GM19035 (cell line): ENCODE measurements around the gene GMEB2.
"Not testable (repeated sequence)": the region's sequence is repeated elsewhere in the genome, so short reads cannot be mapped to it uniquely, and the experiment has no call there.

Experiments
- ATAC-seq: cut with Tn5 transposase; IDR thresholded peaks from one replicate; pipeline ENCODE4 v1.9.1; 2021; ENCODE audit not compliant: unreplicated experiment

Gene GMEB2

GRCh38 chr20:63657260-63657936 is 30.5 kb upstream of the GMEB2 start:
- ATAC-seq = no peak

GRCh38 chr20:63656451-63656850 is 29.6 kb upstream of the GMEB2 start:
- no peak for ATAC-seq

GRCh38 chr20:63655249-63655648 is 28.3 kb upstream of the GMEB2 start:
- no peak for ATAC-seq

GRCh38 chr20:63653974-63654668 is 27.2 kb upstream of the GMEB2 start:
- no peak for ATAC-seq

- ATAC-seq = no peak
Observed at GRCh38 chr20:63653041-63653973, 26.4 kb upstream of the GMEB2 start, which contains the start of gene STMN3. Gene STMN3 (minus strand): TSS chr20:63653424. CDS start chr20:63653345, 79 bp downstream.

GRCh38 chr20:63652192-63652980 is 25.5 kb upstream of the GMEB2 start:
- ATAC-seq = no peak

- ATAC-seq = no peak
Observed at GRCh38 chr20:63651942-63652191, 25.0 kb upstream of the GMEB2 start.

- ATAC-seq = not testable (repeated sequence)
Observed at GRCh38 chr20:63650486-63650885, 23.6 kb upstream of the GMEB2 start.

GRCh38 chr20:63648895-63649589 is 22.1 kb upstream of the GMEB2 start:
- no peak for ATAC-seq

- no peak for ATAC-seq
Observed at GRCh38 chr20:63648190-63648589, 21.3 kb upstream of the GMEB2 start.

GRCh38 chr20:63645218-63645617 is 18.3 kb upstream of the GMEB2 start:
- no peak for ATAC-seq

- ATAC-seq = no peak
Observed at GRCh38 chr20:63643946-63644345, 17.0 kb upstream of the GMEB2 start.

- no peak for ATAC-seq
Observed at GRCh38 chr20:63643499-63643898, 16.6 kb upstream of the GMEB2 start.

- ATAC-seq = no peak
Observed at GRCh38 chr20:63642527-63643247, 15.8 kb upstream of the GMEB2 start.

GRCh38 chr20:63641792-63642523 is 15.1 kb upstream of the GMEB2 start:
- peak; percentile 75 for ATAC-seq

GRCh38 chr20:63641146-63641791 is 14.4 kb upstream of the GMEB2 start:
- ATAC-seq = peak; percentile 33

- ATAC-seq = not testable (repeated sequence)
Observed at GRCh38 chr20:63640686-63641085, 13.8 kb upstream of the GMEB2 start.

GRCh38 chr20:63640086-63640485 is 13.2 kb upstream of the GMEB2 start:
- no peak for ATAC-seq
